Keratinocyte (primary cell): ENCODE measurements around the gene WDR45B. TPM values are rescaled to one million over a fixed set of nuclear protein-coding genes. Genes with fewer than 3 reads are reported as not detected.

Experiments
- DNase-seq: peaks from one replicate; pipeline ENCODE4 v3.0.0-alpha.2; 2011; ENCODE audit warnings: low read depth, missing footprints, low spot score
- FAIRE-seq: peaks from 2 replicates; lab custom pipeline; 2011; peaks lifted over from hg19 to GRCh38; lab: Jason Lieb, UNC
- H2AFZ ChIP-seq: 2 replicates; pipeline ENCODE4 v1.6.0; 2012; ENCODE audit warnings: low read length, control low read depth, inconsistent platforms; ENCODE audit not compliant: control insufficient read depth
- H3K27ac ChIP-seq: 2 replicates; pipeline ENCODE4 v1.5.1; 2011; ENCODE audit warnings: low read length; ENCODE audit not compliant: control insufficient read depth, insufficient read depth
- H3K27me3 ChIP-seq: 3 replicates; pipeline ENCODE4 v1.6.0; 2011; ENCODE audit warnings: low read length; ENCODE audit not compliant: control insufficient read depth, insufficient read depth; ENCODE audit errors: extremely low read depth
- H3K36me3 ChIP-seq, 2 experiments: 2 replicates in 1 of 2; 3 replicates in 1 of 2; pipeline ENCODE4 v1.5.1; 2011; ENCODE audit warnings: low read length in 2 of 2, mild to moderate bottlenecking in 1 of 2; ENCODE audit not compliant: control insufficient read depth in 2 of 2, insufficient read depth in 2 of 2; ENCODE audit errors: extremely low read depth in 1 of 2
- H3K4me1 ChIP-seq: 3 replicates; pipeline ENCODE4 v1.5.1; 2011; ENCODE audit warnings: low read length; ENCODE audit not compliant: control insufficient read depth, insufficient read depth; ENCODE audit errors: extremely low read depth
- H3K4me2 ChIP-seq: 3 replicates; pipeline ENCODE4 v1.6.0; 2011; ENCODE audit warnings: low read depth, low read length; ENCODE audit not compliant: control insufficient read depth, insufficient read depth; ENCODE audit errors: extremely low read depth
- H3K4me3 ChIP-seq, 3 experiments: fragments of 200-600 bp in 1 of 3; sonication (generic) in 1 of 3; 2 replicates in 2 of 3; 3 replicates in 1 of 3; pipeline ENCODE4 v1.5.1; 2011 to 2016; ENCODE audit warnings: low read length in 3 of 3, mild to moderate bottlenecking in 3 of 3, control low read depth in 2 of 3, inconsistent platforms in 1 of 3, low read depth in 1 of 3, mixed read lengths in 1 of 3, mixed run types in 1 of 3, moderate library complexity in 1 of 3; ENCODE audit not compliant: control insufficient read depth in 2 of 3, insufficient read depth in 2 of 3; ENCODE audit errors: extremely low read depth in 1 of 3
- H3K79me2 ChIP-seq: 2 replicates; pipeline ENCODE4 v1.6.0; 2012; ENCODE audit warnings: low read length; ENCODE audit not compliant: control insufficient read depth, insufficient read depth
- H3K9ac ChIP-seq: 3 replicates; pipeline ENCODE4 v1.6.0; 2011; ENCODE audit warnings: low read length; ENCODE audit not compliant: control insufficient read depth, insufficient read depth; ENCODE audit errors: extremely low read depth
- H3K9me1 ChIP-seq: 3 replicates; pipeline ENCODE4 v1.6.0; 2011; ENCODE audit warnings: low read length; ENCODE audit not compliant: control insufficient read depth, insufficient read depth; ENCODE audit errors: extremely low read depth
- H3K9me3 ChIP-seq: 2 replicates; pipeline ENCODE4 v1.5.1; 2012; ENCODE audit warnings: low read depth, low read length; ENCODE audit not compliant: control insufficient read depth
- H4K20me1 ChIP-seq: 3 replicates; pipeline ENCODE4 v1.6.0; 2011; ENCODE audit warnings: low read length; ENCODE audit not compliant: control insufficient read depth, insufficient read depth; ENCODE audit errors: extremely low read depth
- EZH2 ChIP-seq: IDR thresholded peaks from one replicate; pipeline ENCODE4 v1.6.1; 2012; ENCODE audit warnings: inconsistent platforms, mild to moderate bottlenecking, low read length, moderate library complexity
- dilution Hi-C: fragments of 300-500 bp; cut with MboI; formaldehyde crosslinking; loops from one replicate; pipeline ENCODE4 v1.7.0; 2020; ENCODE audit warnings: low sequenced_read_pairs; ENCODE audit not compliant: extremely low pct_ligation_motif_present
- polyA plus RNA-seq, 5 experiments: library from polyadenylated mRNA; depleted of rRNA in 3 of 5; stranded (reverse) in 3 of 5; stranded (forward) in 1 of 5; unstranded in 1 of 5; fragments of >200 nt; gene quantifications; 1 replicate in 1 of 5; 2 replicates in 3 of 5; 3 replicates in 1 of 5; pipeline versions ENCODE4 v1.2.1 to v1.2.3, GENCODE V29; 2011 to 2012; ENCODE audit warnings: missing spikeins in 2 of 5, low read depth in 1 of 5, low replicate concordance in 1 of 5
- TF ChIP-seq, protein P1 (sequence below), 3 experiments: IDR thresholded peaks in 1 of 3; conservative IDR thresholded peaks in 1 of 3; optimal IDR thresholded peaks in 1 of 3; 2 replicates in 2 of 3; 3 replicates in 1 of 3; pipeline versions ENCODE3 to v1.5.1; 2011; ENCODE audit warnings: low read length in 3 of 3, mild to moderate bottlenecking in 3 of 3, moderate library complexity in 2 of 3, control low read depth in 1 of 3, inconsistent platforms in 1 of 3; ENCODE audit not compliant: insufficient read depth in 2 of 3; ENCODE audit errors: extremely low read depth in 1 of 3

The WDR45B gene
- polyA plus RNA-seq, 1 donor (not counting 4 experiments of a cell fraction or from before 2014, with no cell fraction given), result 77.2 TPM

DNA sequence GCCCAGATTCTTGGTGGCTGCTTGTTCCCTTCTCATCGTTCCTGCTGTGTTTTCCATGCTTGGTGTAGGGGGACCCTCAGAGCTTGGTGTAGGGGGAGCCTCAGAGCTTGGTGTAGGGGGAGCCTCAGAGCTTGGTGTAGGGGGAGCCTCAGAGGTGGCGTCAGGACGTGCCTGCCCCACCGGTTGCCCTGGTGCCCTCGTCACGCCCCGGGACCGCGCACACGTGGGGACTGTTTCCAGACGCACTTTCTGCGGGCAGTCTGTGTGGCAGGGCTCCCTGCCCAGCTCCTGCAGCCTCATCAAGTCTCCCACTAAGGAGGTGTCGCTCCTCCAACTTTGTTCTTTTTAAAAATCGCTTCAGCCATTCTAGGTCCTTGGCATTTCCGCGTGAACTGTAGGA is 51.9 kb downstream of the WDR45B start:
- DNase-seq, result no peak
- dilution Hi-C loops, result no loop called here
- no peaks in the 10 kb centered on the region for H3K27me3 ChIP-seq
- H3K4me1 ChIP-seq, result peaks cover 16% of the 10 kb centered on the region
- TF ChIP-seq EZH2, result no peak
- TF ChIP-seq, protein P1, sequence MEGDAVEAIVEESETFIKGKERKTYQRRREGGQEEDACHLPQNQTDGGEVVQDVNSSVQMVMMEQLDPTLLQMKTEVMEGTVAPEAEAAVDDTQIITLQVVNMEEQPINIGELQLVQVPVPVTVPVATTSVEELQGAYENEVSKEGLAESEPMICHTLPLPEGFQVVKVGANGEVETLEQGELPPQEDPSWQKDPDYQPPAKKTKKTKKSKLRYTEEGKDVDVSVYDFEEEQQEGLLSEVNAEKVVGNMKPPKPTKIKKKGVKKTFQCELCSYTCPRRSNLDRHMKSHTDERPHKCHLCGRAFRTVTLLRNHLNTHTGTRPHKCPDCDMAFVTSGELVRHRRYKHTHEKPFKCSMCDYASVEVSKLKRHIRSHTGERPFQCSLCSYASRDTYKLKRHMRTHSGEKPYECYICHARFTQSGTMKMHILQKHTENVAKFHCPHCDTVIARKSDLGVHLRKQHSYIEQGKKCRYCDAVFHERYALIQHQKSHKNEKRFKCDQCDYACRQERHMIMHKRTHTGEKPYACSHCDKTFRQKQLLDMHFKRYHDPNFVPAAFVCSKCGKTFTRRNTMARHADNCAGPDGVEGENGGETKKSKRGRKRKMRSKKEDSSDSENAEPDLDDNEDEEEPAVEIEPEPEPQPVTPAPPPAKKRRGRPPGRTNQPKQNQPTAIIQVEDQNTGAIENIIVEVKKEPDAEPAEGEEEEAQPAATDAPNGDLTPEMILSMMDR (optimal IDR thresholded peaks at IDR 0.05 in 1 of 3, IDR thresholded peaks at IDR 0.05 in 1 of 3, conservative IDR thresholded peaks at IDR 0.05 in 1 of 3; ENCODE audit: extremely low read depth in 1 of 3, insufficient read depth in 2 of 3, low read length in 3 of 3), result no peak
- H3K4me2 ChIP-seq, result no peak overlapping the region
- peaks cover 4% of the 10 kb centered on the region for H3K9me1 ChIP-seq
- no peaks in the 10 kb centered on the region for H3K9me3 ChIP-seq
- FAIRE-seq, result no peak
- no peak overlapping the region for H3K4me3 ChIP-seq
- no peak overlapping the region for H2AFZ ChIP-seq
- H3K9ac ChIP-seq, result no peak overlapping the region
- H3K36me3 ChIP-seq, result peaks cover 30 to 60% of the 10 kb centered on the region in 2 experiments
- peaks cover 34% of the 10 kb centered on the region for H3K79me2 ChIP-seq
- peaks cover 10% of the 10 kb centered on the region for H4K20me1 ChIP-seq
- H3K27ac ChIP-seq, result no peak overlapping the region

DNA sequence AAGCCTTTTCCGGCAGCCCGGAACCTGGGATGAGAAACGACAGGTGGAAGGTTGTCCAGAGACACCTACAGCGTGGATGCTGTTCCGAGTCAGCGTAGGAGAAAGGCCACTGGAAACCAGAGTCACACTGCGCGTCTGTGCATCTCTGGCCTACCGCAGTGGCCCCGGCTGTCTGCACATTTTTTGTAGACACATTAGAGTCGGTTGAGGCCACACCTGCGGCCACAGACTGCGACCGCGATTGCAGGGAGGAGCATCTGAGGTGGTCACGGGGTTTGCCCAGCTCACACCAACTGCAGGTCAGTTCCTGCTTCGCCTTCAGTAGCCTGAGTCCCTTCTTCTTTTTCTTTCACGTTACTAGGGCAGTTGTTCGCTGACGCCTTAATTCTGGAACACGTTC is 52.4 kb downstream of the WDR45B start:
- no peak for TF ChIP-seq EZH2
- TF ChIP-seq, protein P1 (optimal IDR thresholded peaks at IDR 0.05 in 1 of 3, IDR thresholded peaks at IDR 0.05 in 1 of 3, conservative IDR thresholded peaks at IDR 0.05 in 1 of 3; ENCODE audit: extremely low read depth in 1 of 3, insufficient read depth in 2 of 3, low read length in 3 of 3), result no peak
- peaks cover 33 to 61% of the 10 kb centered on the region in 2 experiments for H3K36me3 ChIP-seq
- H3K27me3 ChIP-seq, result no peaks in the 10 kb centered on the region
- H3K9me1 ChIP-seq, result peaks cover 4% of the 10 kb centered on the region
- H4K20me1 ChIP-seq, result peaks cover 10% of the 10 kb centered on the region
- DNase-seq, result no peak
- peaks cover 16% of the 10 kb centered on the region for H3K4me1 ChIP-seq
- no peak overlapping the region for H3K9ac ChIP-seq
- dilution Hi-C loops, result no loop called here
- FAIRE-seq, result no peak
- H2AFZ ChIP-seq, result no peak overlapping the region
- no peak overlapping the region for H3K4me3 ChIP-seq
- H3K79me2 ChIP-seq, result peaks cover 34% of the 10 kb centered on the region
- no peak overlapping the region for H3K4me2 ChIP-seq
- no peak overlapping the region for H3K27ac ChIP-seq
- H3K9me3 ChIP-seq, result no peaks in the 10 kb centered on the region
